Activated CD4-positive, alpha-beta memory T cell treated with anti-CD3 and anti-CD28 coated beads, Interleukin-2, amount 10 ng/mL, durations not matched to agents 7 days and 5 days (primary cell): ENCODE measurements around the gene SMARCD3. TPM values are rescaled to one million over a fixed set of nuclear protein-coding genes. Genes with fewer than 3 reads are reported as not detected.

Source experiments
- CTCF ChIA-PET: fragments of 350-600 bp; sonication (Branson Sonifier 250); formaldehyde crosslinking; loops from one replicate; lab custom pipeline; 2021; ENCODE audit warnings: antibody characterized with exemption, inconsistent platforms; lab: Charles Lee
- POLR2A ChIA-PET: fragments of 350-600 bp; sonication (Branson Sonifier 250); formaldehyde crosslinking; loops from one replicate; lab custom pipeline; 2021; ENCODE audit warnings: antibody characterized with exemption; lab: Charles Lee
- DNase-seq: peaks from one replicate; pipeline ENCODE4 v3.0.0-alpha.2; 2020
- H3K27ac Mint-ChIP-seq: one replicate; pipeline ENCODE4 v1.8.0; 2021; ENCODE audit warnings: mild to moderate bottlenecking, mixed read lengths
- H3K27me3 Mint-ChIP-seq: one replicate; pipeline ENCODE4 v1.8.0; 2021; ENCODE audit warnings: mixed read lengths
- H3K36me3 Mint-ChIP-seq: one replicate; pipeline ENCODE4 v1.8.0; 2021; ENCODE audit warnings: low read depth, mixed read lengths
- H3K4me1 Mint-ChIP-seq: one replicate; pipeline ENCODE4 v1.8.0; 2021; ENCODE audit warnings: mixed read lengths
- H3K4me3 Mint-ChIP-seq: one replicate; pipeline ENCODE4 v1.8.0; 2021; ENCODE audit warnings: mild to moderate bottlenecking, mixed read lengths
- H3K9me3 Mint-ChIP-seq: one replicate; pipeline ENCODE4 v1.8.0; 2021; ENCODE audit warnings: mixed read lengths
- total RNA-seq, 2 experiments: library from RNA; stranded (reverse); gene quantifications; one replicate each; pipeline ENCODE4 v1.2.3, GENCODE V29; 2021

The SMARCD3 gene
- total RNA-seq, 2 experiments from 2014 or later = 1.5 to 2.7 TPM

DNA sequence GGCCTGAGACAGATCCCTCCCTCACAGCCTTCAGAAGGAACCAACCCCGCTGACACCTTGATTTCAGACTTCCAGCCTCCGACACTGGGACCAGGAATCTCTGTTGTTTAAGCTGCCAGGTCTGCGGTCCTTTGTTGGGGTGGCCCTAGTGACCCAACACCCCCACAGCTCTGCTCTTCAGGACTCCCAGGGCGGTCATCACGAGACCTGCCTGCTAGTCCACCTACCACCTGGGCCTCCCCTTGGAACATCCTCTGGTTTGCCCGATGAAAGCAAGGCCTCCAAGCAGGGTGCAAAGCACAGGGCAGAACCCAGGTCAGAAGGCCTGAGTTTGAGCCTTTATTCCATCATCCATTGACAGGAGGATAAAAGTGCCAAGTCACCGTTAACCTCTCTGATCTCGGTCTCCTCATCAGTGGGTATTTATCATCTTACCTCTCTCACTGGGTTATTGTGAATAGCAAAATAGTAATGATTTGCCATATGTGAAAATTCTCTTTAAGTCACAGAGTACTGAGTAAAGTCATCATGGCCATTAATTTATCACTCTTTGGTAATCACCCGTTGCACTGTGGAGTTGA lies 16.9 kb upstream of the SMARCD3 start:
- H3K4me3 Mint-ChIP-seq = no peak overlapping the region
- DNase-seq = no peak
- no peaks in the 10 kb centered on the region for H3K36me3 Mint-ChIP-seq
- H3K27ac Mint-ChIP-seq = no peak overlapping the region
- ChIA-PET CTCF (no interaction called here), POLR2A (no interaction called here)
- peaks cover 4% of the 10 kb centered on the region for H3K27me3 Mint-ChIP-seq
- no peaks in the 10 kb centered on the region for H3K9me3 Mint-ChIP-seq
- H3K4me1 Mint-ChIP-seq = no peaks in the 10 kb centered on the region

DNA sequence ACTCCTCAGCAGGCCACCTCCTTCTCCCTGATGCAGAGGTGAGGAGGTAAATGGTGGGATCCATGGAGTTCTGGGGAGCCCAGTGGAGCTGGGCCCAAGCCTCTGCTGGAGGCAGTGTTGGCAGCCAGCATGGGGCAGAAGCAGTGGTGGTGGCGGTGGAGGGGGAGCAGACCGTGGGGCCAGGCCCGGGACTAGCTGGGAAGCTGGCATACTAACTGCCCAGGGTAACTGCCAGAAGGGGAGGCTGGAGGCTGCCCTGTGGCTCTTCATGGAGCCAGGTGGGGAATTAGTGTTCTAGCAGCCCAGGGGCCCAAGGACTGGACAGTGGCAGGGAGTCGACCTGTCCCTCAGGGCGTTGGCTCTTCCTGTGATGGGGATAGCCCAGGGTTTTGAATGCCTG lies 16.1 kb upstream of the SMARCD3 start:
- ChIA-PET POLR2A (no interaction called here), CTCF (no interaction called here)
- peaks cover 4% of the 10 kb centered on the region for H3K27me3 Mint-ChIP-seq
- no peaks in the 10 kb centered on the region for H3K4me1 Mint-ChIP-seq
- H3K27ac Mint-ChIP-seq = no peak overlapping the region
- no peaks in the 10 kb centered on the region for H3K9me3 Mint-ChIP-seq
- no peaks in the 10 kb centered on the region for H3K36me3 Mint-ChIP-seq
- DNase-seq = no peak
- H3K4me3 Mint-ChIP-seq = no peak overlapping the region

DNA sequence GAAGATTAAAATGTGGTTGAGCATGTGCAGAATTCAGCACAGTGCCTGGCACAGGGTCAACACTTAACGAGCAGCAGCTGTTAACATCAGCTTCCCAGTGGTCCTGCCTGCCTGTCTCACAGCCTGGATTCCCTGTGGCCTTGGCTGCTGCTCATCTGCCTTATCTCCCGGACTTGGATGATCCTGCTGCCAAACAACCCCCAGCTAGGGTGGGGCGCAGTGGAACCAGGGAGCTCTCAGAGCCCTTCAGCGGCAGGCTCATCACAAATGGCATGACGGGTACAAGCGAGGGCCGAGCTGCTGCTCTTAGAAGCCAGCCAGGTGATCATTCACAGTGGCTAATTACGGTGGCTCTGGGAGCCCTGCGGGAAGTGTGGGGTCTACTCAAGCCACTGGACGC lies 13.0 kb upstream of the SMARCD3 start:
- H3K4me3 Mint-ChIP-seq = no peak overlapping the region
- H3K9me3 Mint-ChIP-seq = no peaks in the 10 kb centered on the region
- H3K4me1 Mint-ChIP-seq = no peaks in the 10 kb centered on the region
- peaks cover 17% of the 10 kb centered on the region for H3K27me3 Mint-ChIP-seq
- ChIA-PET POLR2A (no interaction called here), CTCF (interaction anchor here (1.0 kb wide), 1 partner anchor 18 kb away, joined by 4 read pairs; no protein-coding TSS in a partner anchor)
- no peak overlapping the region for H3K27ac Mint-ChIP-seq
- DNase-seq = no peak
- H3K36me3 Mint-ChIP-seq = no peaks in the 10 kb centered on the region

DNA sequence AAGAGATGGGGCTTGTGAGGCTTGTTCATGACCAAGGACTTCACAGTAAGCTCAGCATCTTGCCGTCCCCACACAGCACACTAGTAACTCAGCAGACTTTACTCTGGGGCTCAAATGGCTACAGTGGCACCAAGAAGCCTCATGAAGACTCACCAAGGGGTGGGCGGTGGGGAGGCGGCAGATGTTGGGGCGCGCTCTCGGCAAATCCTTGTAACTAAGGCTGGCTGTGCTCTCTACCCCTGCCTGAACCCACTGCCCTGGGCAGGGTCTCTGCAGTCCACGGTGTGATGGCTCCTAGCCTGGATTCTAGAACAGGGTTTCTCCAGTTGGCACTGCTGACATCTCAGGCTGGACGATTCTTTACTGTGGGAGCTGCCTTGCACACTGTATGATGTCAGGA lies 12.4 kb upstream of the SMARCD3 start:
- POLR2A ChIA-PET = no interaction called here
- no peaks in the 10 kb centered on the region for H3K4me1 Mint-ChIP-seq
- no peak overlapping the region for H3K4me3 Mint-ChIP-seq
- H3K27ac Mint-ChIP-seq = no peak overlapping the region
- H3K27me3 Mint-ChIP-seq = peaks cover 19% of the 10 kb centered on the region
- no peak for DNase-seq
- H3K36me3 Mint-ChIP-seq = no peaks in the 10 kb centered on the region
- CTCF ChIA-PET = no interaction called here
- H3K9me3 Mint-ChIP-seq = no peaks in the 10 kb centered on the region

DNA sequence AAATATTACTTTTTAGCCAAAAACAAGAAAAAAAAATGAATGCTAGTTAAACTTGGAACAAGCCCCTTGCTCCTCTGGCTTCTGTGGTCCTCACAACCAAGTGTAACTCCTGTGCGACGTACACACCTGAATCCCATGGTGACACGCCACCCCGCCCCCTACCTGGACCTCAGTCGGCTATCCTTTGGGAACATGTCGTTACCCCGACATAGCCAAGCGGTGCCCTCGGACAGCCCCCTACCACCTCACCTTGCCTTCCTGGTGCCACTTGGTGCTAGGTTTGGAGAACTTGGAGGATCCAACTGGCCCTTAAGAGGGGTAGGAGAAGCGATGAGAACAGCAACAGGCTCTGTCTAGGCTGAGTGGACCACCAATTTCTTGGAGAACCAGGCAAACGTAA lies 12.0 kb upstream of the SMARCD3 start:
- H3K27me3 Mint-ChIP-seq = peaks cover 22% of the 10 kb centered on the region

DNA sequence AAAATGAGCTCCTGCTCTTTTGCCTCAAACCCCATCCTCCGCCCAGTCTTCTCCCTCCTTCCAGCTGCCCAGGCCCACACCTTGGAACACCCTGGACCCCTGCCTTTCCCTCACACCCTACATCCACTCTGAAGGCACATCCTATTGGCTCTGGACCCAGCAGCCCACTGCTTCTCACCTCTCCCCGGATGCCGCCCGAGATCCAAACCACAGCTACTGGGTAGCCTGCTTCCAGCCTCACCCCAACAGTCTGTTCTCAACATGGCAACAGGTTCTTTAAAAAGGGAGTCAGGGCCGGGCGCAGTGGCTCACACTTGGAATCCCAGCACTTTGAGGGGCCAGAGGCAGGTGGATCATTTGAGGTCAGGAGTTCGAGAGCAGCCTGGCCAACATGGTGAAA lies 9.5 kb upstream of the SMARCD3 start:
- DNase-seq = no peak
- H3K36me3 Mint-ChIP-seq = no peaks in the 10 kb centered on the region
- H3K4me1 Mint-ChIP-seq = no peaks in the 10 kb centered on the region
- ChIA-PET CTCF (interaction anchor here (2.4 to 2.8 kb wide), 2 partner anchors 14 kb away, joined by 8 to 9 read pairs; no protein-coding TSS in a partner anchor), POLR2A (interaction anchor here (0.9 kb wide), 1 partner anchor 134 kb away, joined by 3 read pairs; no protein-coding TSS in a partner anchor)
- peaks cover 46% of the 10 kb centered on the region for H3K27me3 Mint-ChIP-seq
- no peak overlapping the region for H3K4me3 Mint-ChIP-seq
- H3K27ac Mint-ChIP-seq = no peak overlapping the region
- H3K9me3 Mint-ChIP-seq = no peaks in the 10 kb centered on the region

More for the DNA sequence above, 12.0 kb upstream of the SMARCD3 start:
- ChIA-PET POLR2A (no interaction called here), CTCF (interaction anchor here (1.7 to 2.4 kb wide), 2 partner anchors 13 to 17 kb away, joined by 5 to 8 read pairs; no protein-coding TSS in a partner anchor)
- no peak for DNase-seq
- Mint-ChIP-seq H3K4me3 (no peak overlapping the region), H3K27ac (no peak overlapping the region), H3K36me3 (no peaks in the 10 kb centered on the region), H3K9me3 (no peaks in the 10 kb centered on the region), H3K4me1 (no peaks in the 10 kb centered on the region)

DNA sequence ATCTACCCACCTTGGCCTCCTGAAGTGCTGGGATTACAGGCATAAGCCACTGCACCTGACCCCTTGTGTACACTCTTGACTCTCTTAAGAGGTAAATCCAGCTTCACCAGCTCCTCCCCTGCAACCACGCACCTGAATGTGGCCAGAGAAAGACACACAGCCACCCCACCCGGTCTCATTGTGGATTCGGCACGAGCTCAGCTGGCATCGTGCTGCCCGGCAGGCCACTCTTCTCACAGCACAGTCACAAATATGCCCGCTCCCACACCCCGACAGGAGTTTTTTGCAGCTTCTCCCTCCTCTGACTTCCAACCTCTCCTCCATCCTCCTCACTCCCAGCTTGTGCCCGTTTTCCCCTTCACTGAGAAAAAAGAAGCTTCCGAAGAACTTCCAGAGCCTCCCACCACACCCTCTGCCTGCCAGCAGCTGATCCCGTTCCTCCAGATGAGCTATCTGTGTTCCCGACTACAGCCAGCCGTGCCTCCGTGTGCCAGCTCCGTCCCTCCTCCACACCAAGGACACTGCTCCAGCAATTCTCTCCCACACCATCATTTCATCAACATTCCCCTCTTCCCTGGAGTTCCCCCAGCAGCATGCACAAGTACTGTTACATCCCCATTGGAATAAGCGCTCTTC lies 8.0 kb upstream of the SMARCD3 start:
- H3K4me1 Mint-ChIP-seq = no peaks in the 10 kb centered on the region
- ChIA-PET CTCF (interaction anchor here (2.0 to 2.8 kb wide), 2 partner anchors 12 to 133 kb away, joined by 5 to 9 read pairs; no protein-coding TSS in a partner anchor), POLR2A (no interaction called here)
- H3K4me3 Mint-ChIP-seq = no peak overlapping the region
- no peak for DNase-seq
- no peak overlapping the region for H3K27ac Mint-ChIP-seq
- H3K27me3 Mint-ChIP-seq = peaks cover 53% of the 10 kb centered on the region
- no peaks in the 10 kb centered on the region for H3K9me3 Mint-ChIP-seq
- H3K36me3 Mint-ChIP-seq = no peaks in the 10 kb centered on the region

DNA sequence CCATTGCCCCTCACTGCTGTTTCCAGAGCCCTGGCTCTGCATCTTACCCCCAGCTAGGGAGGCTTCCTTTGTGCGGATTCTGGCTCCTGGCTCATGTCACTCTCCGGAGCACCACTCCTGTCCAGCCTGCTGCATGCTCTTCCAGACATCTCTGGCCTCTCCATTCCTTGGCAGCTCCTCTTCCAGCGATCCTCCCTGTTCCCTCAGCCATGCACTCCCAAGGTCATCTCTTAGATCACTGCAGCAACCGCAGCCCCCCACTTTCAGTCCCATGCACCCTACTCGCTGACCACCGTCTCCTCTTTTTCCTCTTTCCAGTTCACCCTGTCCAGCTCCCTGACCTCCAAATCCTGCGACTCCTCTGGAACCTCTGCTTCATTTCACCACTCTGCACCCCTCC lies 6.9 kb upstream of the SMARCD3 start:
- peaks cover 4% of the 10 kb centered on the region for H3K4me1 Mint-ChIP-seq
- no peak overlapping the region for H3K27ac Mint-ChIP-seq
- H3K27me3 Mint-ChIP-seq = peaks cover 62% of the 10 kb centered on the region
- CTCF ChIA-PET = interaction anchor here (2.0 to 2.8 kb wide), 2 partner anchors 11 to 132 kb away, joined by 5 to 9 read pairs; no protein-coding TSS in a partner anchor
- no peaks in the 10 kb centered on the region for H3K9me3 Mint-ChIP-seq
- POLR2A ChIA-PET = interaction anchor here (0.9 kb wide), 1 partner anchor 12 kb away, joined by 3 read pairs; no protein-coding TSS in a partner anchor
- DNase-seq = no peak
- H3K4me3 Mint-ChIP-seq = no peak overlapping the region
- H3K36me3 Mint-ChIP-seq = no peaks in the 10 kb centered on the region

DNA sequence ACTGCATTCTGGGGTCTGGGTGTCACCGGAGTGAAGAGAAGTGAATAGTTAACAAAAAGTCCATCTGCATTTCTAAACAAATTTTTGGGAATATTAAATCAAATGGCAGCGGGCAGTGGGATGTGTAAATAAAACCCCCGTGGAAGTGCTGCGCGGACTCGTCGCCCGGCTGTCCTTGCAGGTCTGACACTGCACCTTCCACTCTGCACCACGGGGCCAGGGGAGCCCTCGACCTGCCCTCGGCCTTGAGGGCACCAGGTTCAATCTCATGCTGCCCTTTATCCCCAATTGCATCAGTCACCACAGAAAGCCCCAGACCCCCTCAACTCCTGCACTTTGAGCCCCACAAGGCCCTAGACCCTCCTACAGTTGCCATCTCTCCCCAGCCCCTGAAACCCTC lies 6.4 kb upstream of the SMARCD3 start:
- no peak overlapping the region for H3K4me3 Mint-ChIP-seq
- POLR2A ChIA-PET = interaction anchor here (0.9 kb wide), 1 partner anchor 11 kb away, joined by 3 read pairs; no protein-coding TSS in a partner anchor
- peaks cover 68% of the 10 kb centered on the region for H3K27me3 Mint-ChIP-seq
- no peaks in the 10 kb centered on the region for H3K9me3 Mint-ChIP-seq
- H3K36me3 Mint-ChIP-seq = no peaks in the 10 kb centered on the region
- H3K4me1 Mint-ChIP-seq = peaks cover 7% of the 10 kb centered on the region
- no peak for DNase-seq
- no peak overlapping the region for H3K27ac Mint-ChIP-seq
- CTCF ChIA-PET = no interaction called here

DNA sequence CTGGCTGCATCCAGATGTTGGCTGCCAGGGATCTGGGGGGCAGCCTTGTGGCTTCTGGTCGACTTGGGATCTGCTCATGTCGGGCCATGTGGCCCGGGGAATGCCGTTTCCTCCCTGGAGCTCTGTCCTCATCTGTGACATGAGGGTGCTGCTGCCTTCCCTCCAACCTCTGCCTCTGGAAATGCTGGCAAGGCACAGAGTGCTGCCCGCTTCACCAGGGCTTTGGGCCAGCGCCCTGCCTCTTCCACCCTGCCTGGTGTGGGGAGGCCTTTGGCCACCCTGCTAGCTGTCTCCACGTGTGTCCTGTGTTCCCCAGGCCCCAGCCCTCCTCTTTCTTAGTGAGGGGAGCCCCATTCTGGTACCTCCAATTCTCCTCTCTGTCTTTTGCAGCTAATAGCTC lies 5.8 kb upstream of the SMARCD3 start:
- DNase-seq = no peak
- Mint-ChIP-seq H3K36me3 (no peaks in the 10 kb centered on the region), H3K4me1 (peaks cover 11% of the 10 kb centered on the region), H3K27me3 (peaks cover 73% of the 10 kb centered on the region), H3K27ac (no peak overlapping the region), H3K4me3 (no peak overlapping the region), H3K9me3 (no peaks in the 10 kb centered on the region)
- ChIA-PET CTCF (no interaction called here), POLR2A (no interaction called here)

DNA sequence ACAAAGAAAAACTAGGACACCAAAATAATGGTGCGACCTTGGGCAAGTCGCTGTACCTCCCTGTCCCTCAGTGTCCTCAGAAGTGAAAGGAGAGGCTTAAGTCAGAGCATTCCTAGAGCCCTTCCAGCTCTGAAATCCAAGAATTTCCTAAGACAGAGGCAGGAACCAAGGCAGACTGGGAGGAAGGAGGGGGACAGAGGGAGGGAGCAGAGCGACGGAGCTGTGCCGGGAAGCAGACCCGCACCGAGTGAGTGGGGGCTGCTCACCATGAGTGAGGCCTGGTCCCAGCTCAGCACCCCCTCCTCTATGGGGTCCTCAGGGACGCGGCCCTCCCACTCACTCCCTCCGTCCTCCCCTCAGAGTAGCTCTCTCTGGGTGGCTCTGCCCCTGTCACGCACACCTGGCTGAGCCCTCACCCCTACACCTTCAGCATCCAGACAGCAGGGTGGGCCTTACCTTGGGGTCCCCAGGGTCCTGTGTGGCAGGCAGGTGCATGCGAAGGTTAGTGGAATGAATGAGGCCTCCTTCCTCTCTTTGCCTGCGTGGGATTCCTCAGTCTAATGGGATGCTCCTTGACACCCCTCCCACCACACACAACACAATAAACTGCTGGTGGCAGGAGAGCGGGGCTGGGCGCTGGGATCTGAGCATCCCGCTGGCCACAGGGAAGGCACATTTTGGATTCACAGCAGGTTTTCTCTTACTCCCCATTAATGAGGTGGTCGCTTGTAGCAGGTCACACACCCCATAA lies 4.6 kb upstream of the SMARCD3 start:
- ChIA-PET POLR2A (no interaction called here), CTCF (interaction anchor here (1.5 kb wide), 1 partner anchor 9 kb away, joined by 3 read pairs; no protein-coding TSS in a partner anchor)
- Mint-ChIP-seq H3K36me3 (no peaks in the 10 kb centered on the region), H3K4me1 (peaks cover 16% of the 10 kb centered on the region), H3K27me3 (peaks cover 77% of the 10 kb centered on the region), H3K27ac (no peak overlapping the region), H3K9me3 (no peaks in the 10 kb centered on the region), H3K4me3 (no peak overlapping the region)
- no peak for DNase-seq

DNA sequence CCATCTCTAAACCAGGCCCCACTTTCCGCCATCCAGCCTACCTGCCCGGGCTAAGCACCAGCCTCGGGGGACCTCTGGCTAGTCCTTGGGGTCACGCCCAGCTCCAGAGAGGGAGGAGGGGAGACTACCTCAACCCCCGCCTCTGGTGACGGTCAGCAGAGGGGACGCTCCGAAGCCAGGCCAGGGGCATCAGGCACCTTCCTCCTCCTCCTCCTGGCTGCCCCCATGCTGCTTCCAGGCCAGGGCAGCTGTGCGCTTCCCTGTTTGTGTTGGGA lies 4.0 kb upstream of the SMARCD3 start:
- Mint-ChIP-seq H3K9me3 (no peaks in the 10 kb centered on the region), H3K4me1 (peaks cover 18% of the 10 kb centered on the region), H3K4me3 (no peak overlapping the region), H3K27ac (no peak overlapping the region), H3K36me3 (no peaks in the 10 kb centered on the region), H3K27me3 (peaks cover 77% of the 10 kb centered on the region)
- DNase-seq = no peak
- CTCF ChIA-PET = interaction anchor here (1.5 kb wide), 1 partner anchor 9 kb away, joined by 3 read pairs; no protein-coding TSS in a partner anchor
- POLR2A ChIA-PET = no interaction called here
